AG04449 (cell line): Measurements from ENCODE around the gene SHISA6.

ENCODE experiments used
- CTCF ChIA-PET: fragments of 350-600 bp; formaldehyde crosslinking; extraction: SDS; loops from one replicate; lab custom pipeline; 2021; ENCODE audit warnings: antibody characterized with exemption; lab: Yijun Ruan, JAX
- POLR2A ChIA-PET: fragments of 400-600, 350-600 bp; formaldehyde crosslinking; extraction: SDS; loops from one replicate; lab custom pipeline; 2020; ENCODE audit warnings: antibody characterized with exemption, inconsistent platforms; lab: Yijun Ruan, JAX
- DNase-seq: peaks from one replicate; pipeline ENCODE4 v3.0.0-alpha.2; 2010; ENCODE audit warnings: low read depth, low spot score
- H3K4me3 ChIP-seq: 2 replicates; pipeline ENCODE4 v1.5.1; 2011; ENCODE audit warnings: low read depth, mild to moderate bottlenecking, control low read depth, low read length
- TF ChIP-seq, protein P1 (sequence below): IDR thresholded peaks from one replicate; pipeline ENCODE4 v1.5.1; 2011; ENCODE audit warnings: mild to moderate bottlenecking, moderate library complexity, low read length, control low read depth, inconsistent platforms; ENCODE audit not compliant: insufficient read depth; ENCODE audit errors: missing control alignments

Gene SHISA6

DNA sequence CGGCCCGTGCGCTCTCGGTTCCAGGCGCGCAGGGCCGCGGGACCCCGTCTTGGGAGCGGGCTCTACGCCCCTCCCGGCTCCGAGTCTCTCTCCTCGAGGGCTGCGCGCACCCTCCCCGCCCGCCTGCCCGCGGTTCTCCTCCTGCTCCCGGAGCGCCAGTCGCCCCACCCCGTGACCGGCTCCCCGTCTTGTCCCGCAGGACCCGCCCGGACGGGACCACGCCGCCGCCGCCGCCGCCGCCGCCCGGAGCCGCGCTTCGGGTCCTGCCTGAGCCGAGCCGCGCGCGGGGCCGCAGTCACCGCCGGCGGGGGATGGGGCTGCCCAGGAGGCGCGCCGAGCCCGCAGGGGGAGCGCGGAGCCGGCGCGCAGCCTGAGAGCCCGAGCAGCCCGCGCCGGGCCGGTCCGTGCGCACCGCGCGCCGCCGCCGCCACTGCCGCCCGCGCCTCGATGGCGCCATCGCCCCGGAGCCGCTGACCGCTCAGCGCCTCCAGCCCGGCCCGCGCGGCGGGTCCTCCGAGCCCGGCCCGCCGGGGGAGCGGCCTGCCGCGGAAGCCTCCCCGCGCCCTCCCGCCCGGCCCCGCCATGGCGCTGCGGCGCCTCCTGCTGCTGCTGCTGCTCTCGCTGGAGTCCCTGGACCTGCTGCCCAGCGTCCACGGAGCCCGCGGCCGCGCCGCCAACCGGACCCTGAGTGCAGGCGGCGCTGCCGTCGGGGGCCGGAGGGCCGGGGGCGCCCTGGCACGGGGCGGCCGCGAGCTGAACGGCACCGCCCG, at the start of gene SHISA6:
SHISA6 (plus strand) TSS at position 373 of the 770 bp plus-strand sequence.
- H3K4me3 ChIP-seq, result no peak within 1 kb of the TSS
- TF ChIP-seq, protein P1, sequence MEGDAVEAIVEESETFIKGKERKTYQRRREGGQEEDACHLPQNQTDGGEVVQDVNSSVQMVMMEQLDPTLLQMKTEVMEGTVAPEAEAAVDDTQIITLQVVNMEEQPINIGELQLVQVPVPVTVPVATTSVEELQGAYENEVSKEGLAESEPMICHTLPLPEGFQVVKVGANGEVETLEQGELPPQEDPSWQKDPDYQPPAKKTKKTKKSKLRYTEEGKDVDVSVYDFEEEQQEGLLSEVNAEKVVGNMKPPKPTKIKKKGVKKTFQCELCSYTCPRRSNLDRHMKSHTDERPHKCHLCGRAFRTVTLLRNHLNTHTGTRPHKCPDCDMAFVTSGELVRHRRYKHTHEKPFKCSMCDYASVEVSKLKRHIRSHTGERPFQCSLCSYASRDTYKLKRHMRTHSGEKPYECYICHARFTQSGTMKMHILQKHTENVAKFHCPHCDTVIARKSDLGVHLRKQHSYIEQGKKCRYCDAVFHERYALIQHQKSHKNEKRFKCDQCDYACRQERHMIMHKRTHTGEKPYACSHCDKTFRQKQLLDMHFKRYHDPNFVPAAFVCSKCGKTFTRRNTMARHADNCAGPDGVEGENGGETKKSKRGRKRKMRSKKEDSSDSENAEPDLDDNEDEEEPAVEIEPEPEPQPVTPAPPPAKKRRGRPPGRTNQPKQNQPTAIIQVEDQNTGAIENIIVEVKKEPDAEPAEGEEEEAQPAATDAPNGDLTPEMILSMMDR, result no peak
- ChIA-PET POLR2A (no interaction called here), CTCF (no interaction called here)
- DNase-seq, result no peak

DNA sequence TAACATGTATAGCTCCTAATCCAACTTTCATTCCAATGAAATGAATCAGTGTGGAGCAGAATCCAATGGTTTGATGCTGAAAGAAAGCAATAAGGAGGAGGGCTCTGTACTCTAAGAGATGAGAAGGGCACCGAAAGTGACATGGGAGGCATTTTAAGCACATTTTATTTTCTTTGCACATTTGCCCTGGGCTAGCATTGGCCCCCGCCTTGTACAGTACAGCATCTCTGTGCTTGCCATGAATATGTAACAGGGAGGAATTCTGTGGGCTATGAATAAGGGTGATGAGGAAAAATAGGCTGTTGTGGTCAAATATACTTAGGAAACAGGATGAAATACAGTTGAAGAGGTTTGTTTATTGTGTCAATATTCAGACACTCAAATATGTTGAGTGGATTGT, 45.2 kb upstream of the SHISA6 start:
- TF ChIP-seq, protein P1, result no peak
- ChIA-PET CTCF (no interaction called here), POLR2A (no interaction called here)
- no peak overlapping the region for H3K4me3 ChIP-seq
- DNase-seq, result no peak

- no peak overlapping the region for H3K4me3 ChIP-seq
- POLR2A ChIA-PET, result no interaction called here
- no peak for DNase-seq
- TF ChIP-seq, protein P1, result no peak
- CTCF ChIA-PET, result no interaction called here
Observed at GRCh38 chr17:11204991-11205390, 36.0 kb upstream of the SHISA6 start.

- CTCF ChIA-PET, result no interaction called here
- H3K4me3 ChIP-seq, result no peak overlapping the region
- POLR2A ChIA-PET, result no interaction called here
- DNase-seq, result no peak
- TF ChIP-seq, protein P1, result no peak
Observed at GRCh38 chr17:11205659-11206058, 35.4 kb upstream of the SHISA6 start.

DNA sequence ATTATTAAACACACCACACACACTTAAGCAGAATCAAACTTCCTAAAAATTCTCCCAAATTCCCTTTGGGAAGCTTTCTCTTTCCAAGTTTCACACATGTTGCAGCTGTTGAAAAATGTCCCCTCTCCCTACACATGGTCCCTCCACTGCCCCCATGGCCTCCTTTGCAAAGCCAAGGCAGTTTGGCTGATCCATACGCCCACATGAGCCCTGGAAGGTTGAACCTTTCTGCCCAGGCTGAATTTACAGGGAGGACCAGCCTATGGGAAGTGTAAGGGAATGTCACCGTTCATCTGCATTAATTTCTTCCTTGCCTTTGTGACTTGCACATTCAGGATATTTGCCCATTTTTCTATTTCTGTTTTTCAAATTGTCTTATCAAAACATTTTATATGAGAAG, 31.1 kb upstream of the SHISA6 start:
- no peak overlapping the region for H3K4me3 ChIP-seq
- no peak for DNase-seq
- TF ChIP-seq, protein P1, result no peak
- ChIA-PET POLR2A (no interaction called here), CTCF (no interaction called here)

DNA sequence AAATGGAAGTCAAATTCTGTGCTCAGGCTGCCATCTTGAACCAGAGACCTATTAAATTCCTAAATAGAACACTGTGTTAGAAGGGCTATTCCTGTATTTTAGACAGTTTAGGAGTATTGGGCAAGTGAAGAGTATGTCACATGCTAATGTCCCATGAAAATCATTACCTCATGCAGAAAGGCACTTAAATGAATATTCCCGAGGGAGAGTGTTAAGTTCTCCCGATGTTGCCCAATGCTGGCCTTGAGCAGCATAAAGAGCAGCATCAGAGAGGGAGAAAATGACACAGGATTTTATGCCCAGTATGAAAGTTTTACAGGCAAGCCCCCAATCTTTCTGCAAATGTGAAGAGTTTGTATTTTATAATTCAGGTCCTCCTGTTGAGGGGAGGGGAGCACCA, 28.2 kb upstream of the SHISA6 start:
- H3K4me3 ChIP-seq, result no peak overlapping the region
- TF ChIP-seq, protein P1, result no peak
- ChIA-PET POLR2A (no interaction called here), CTCF (no interaction called here)
- no peak for DNase-seq
